ENCODE data around the gene WDR49.

DNA sequence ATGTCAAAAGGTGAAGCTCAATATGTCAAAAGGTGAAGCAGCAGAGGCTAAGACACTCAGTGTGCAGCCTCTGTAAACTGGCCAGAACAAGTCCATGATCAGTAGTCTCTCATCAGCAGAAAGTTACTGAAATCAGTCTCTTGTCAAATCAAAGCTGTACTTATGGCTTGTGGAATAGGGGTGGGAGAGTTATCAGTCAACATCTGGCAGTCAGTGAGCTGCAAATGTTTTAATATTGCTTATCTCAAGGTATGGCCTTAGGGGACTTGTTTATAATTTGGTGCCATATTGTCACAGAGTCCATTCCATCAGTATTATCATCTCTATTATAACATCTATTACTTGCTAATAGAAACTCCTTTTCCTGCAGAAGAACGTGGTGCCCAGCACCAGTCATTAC is 14.9 kb upstream of the WDR49 start:
- TF ChIP-seq TARDBP (IDR thresholded peaks at IDR 0.05; ENCODE audit: borderline replicate concordance) (no peak), NFIC (IDR thresholded peaks at IDR 0.05; ENCODE audit: low read depth, low read length) (no peak), SUZ12 (IDR thresholded peaks at IDR 0.05; ENCODE audit: unreplicated experiment) (no peak), BCL11A (IDR thresholded peaks at IDR 0.05; ENCODE audit: low read depth, low read length) (no peak), POLR2AphosphoS5 (IDR thresholded peaks at IDR 0.05; ENCODE audit: low read length) (no peak), EP300 (IDR thresholded peaks at IDR 0.05; ENCODE audit: borderline replicate concordance in 1 of 2, control insufficient read depth in 1 of 2, low read depth in 2 of 2, low read length in 2 of 2) (no peak), ZBED1 (IDR thresholded peaks at IDR 0.05; ENCODE audit: borderline replicate concordance) (no peak), EGR1 (IDR thresholded peaks at IDR 0.05; ENCODE audit: borderline replicate concordance in 1 of 2, low read depth in 2 of 2, low read length in 2 of 2) (no peak)
- TF ChIP-seq, protein P1, sequence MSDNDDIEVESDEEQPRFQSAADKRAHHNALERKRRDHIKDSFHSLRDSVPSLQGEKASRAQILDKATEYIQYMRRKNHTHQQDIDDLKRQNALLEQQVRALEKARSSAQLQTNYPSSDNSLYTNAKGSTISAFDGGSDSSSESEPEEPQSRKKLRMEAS (IDR thresholded peaks at IDR 0.05; ENCODE audit: low read depth, low read length), result no peak
